ENCODE results near the gene ARSA. TPM values are rescaled to one million over a fixed set of nuclear protein-coding genes. Genes with fewer than 3 reads are reported as not detected.

ARSA gene
- total RNA-seq, 1 experiment from 2014 or later, result 16.4 TPM

DNA sequence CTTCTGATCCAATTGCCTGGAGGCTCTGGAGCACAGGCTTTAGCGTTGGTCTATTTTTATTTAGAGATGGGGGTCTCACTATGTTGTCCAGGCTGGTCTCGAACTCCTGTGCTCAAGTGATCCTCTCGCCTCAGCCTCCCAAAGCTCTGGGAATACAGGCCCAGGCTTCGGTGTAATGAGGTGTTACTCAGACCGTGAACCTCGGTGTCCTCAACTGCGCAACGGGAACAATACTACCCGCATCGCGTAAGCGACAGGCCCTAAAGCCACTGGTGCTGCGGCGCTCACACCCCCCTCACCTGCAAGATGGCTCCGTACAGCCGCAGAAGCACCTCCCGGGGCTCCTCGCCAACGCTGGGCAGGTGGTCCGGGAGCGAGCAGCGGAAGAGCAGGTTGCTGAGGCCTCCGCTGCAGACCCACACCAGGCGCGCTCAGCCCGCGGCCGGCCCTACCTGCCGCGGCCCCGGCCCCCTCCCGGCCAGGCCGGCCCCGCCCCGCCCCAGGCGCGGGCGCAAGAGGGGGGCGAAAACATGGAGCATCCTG is 45.9 kb downstream of the ARSA start:
- Histone ChIP-seq H3K36me3 (ENCODE audit: control insufficient read depth in 1 of 2, insufficient read depth in 2 of 2, low read length in 2 of 2) (no peaks in the 10 kb centered on the region; a peak in 1 of 4 replicates), H3K4me1 (ENCODE audit: control insufficient read depth in 1 of 2, insufficient read depth in 2 of 2, low read length in 2 of 2) (peaks cover 5 to 28% of the 10 kb centered on the region in 2 experiments), H3K9ac (ENCODE audit: low read length) (peak overlapping the region; percentile 90), H3K27ac (ENCODE audit: low read depth, low read length) (peak overlapping the region; percentile 99), H3K27me3 (ENCODE audit: insufficient read depth, low read length) (no peaks in the 10 kb centered on the region), H3K79me2 (ENCODE audit: insufficient read depth, low read length) (peaks cover 17% of the 10 kb centered on the region; the same call in 1 of the 2 replicates), H4K20me1 (ENCODE audit: insufficient read depth) (no peaks in the 10 kb centered on the region), H3K4me3 (replicated peaks in 1 of 2; ENCODE audit: low read depth in 1 of 2, low read length in 2 of 2) (peak overlapping the region; percentile 80 to 90), H3K9me2 (ENCODE audit: insufficient read depth) (no peaks in the 10 kb centered on the region), H2AFZ (ENCODE audit: low read depth, low read length, poor library complexity, severe bottlenecking) (no peak overlapping the region), H3K4me2 (ENCODE audit: low read length) (peak overlapping the region; percentile 97), H3K9me3 (ENCODE audit: control insufficient read depth in 1 of 2, insufficient read depth in 1 of 2, low read depth in 1 of 2, low read length in 2 of 2) (no peaks in the 10 kb centered on the region)
- ChIA-PET RAD21 (ENCODE audit: low non-redundant PET in 1 of 2, low total read pairs in 2 of 2, uncharacterized antibody in 2 of 2, unreplicated experiment in 2 of 2) (no interaction called here), POLR2A (interaction anchor here (1.3 to 2.1 kb wide), 2 partner anchors 19 to 56 kb away, joined by 8 read pairs; partner anchors contain the start of genes SCO2 and SYCE3), CTCF (interaction anchor here (1.4 to 1.6 kb wide), 2 partner anchors 19 to 39 kb away, joined by 3 to 4 read pairs; partner anchors contain the start of gene SYCE3)
- intact Hi-C loops (cut with micrococcal nuclease), result loop anchor here (2.0 kb wide), 1 partner anchor 31 kb away; no protein-coding TSS in a partner anchor
- DNase-seq (ENCODE audit: low read depth, low spot score) (no peak), ATAC-seq (peak; percentile 6)
- peak; percentile 80; the same call in 1 of the 2 replicates for TF ChIP-seq ZFX (IDR thresholded peaks at IDR 0.05)
- no peak for TF ChIP-seq CEBPB (IDR thresholded peaks at IDR 0.05; ENCODE audit: low read depth)
- no TSS peak for BruUV-seq (replicated peaks)

DNA sequence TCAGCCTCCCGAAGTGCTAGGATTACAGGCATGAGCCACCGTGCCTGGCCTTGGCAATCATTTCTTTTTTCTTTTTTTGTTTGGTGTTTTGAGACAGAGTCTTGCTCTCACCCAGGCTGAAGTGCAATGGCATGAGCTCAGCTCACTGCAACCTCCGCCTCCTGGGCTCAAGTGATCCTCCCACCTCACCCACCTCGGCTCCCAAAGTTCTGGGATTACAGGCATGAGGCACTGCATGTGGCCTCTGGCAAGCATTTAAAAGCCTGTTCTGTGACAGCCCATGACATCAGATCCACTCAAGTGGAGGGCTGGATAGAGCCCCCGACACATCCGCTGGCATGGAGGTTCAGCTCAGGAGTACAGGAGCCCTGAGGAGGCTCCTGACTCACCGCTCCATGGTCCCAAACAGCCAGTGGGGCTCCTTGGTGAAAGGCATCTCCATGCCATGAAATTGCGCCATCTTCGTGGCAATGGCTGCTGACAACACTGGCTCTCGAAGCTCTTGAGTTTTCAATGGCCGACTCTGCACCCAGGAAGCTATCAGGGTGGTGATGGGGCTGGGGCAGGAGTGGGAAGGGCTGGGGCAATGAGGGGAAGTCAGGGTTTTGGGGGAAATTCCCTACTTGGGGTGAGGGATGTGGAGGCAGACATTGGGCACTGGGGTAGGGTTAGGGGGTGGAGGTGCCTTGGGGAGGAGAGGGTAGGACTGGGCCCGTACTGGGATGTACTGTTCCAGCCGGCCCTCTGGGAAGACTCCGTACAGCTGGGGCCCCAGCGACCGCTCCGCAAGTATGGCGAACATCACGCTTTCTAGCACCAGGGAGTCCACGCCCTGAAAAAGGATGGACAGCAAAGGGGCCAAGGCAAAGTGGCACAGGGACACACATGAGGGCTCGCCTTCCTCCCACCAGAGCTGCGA is 46.7 kb downstream of the ARSA start:
- no peak for TF ChIP-seq EZH2 (IDR thresholded peaks at IDR 0.05)
- TF ChIP-seq ZNF274 (IDR thresholded peaks at IDR 0.05; ENCODE audit: low read depth, low read length), result no peak
- no peak for TF ChIP-seq ELF1 (IDR thresholded peaks at IDR 0.05; ENCODE audit: borderline replicate concordance, low read depth)
- TF ChIP-seq, protein P1, sequence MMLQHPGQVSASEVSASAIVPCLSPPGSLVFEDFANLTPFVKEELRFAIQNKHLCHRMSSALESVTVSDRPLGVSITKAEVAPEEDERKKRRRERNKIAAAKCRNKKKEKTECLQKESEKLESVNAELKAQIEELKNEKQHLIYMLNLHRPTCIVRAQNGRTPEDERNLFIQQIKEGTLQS (IDR thresholded peaks at IDR 0.05), result no peak
- TF ChIP-seq EGR1 (IDR thresholded peaks at IDR 0.05; ENCODE audit: low read depth), result no peak
- TF ChIP-seq SIN3A (IDR thresholded peaks at IDR 0.05; ENCODE audit: low read depth), result no peak
- no peak for TF ChIP-seq ZFX (IDR thresholded peaks at IDR 0.05)
- TF ChIP-seq EZH2phosphoT487 (IDR thresholded peaks at IDR 0.05; ENCODE audit: borderline replicate concordance), result no peak
- no peak for TF ChIP-seq FOSL1 (IDR thresholded peaks at IDR 0.05; ENCODE audit: low read depth)
- no peak for TF ChIP-seq POLR2A (IDR thresholded peaks at IDR 0.05; ENCODE audit: borderline replicate concordance, extremely low read depth, insufficient read depth, insufficient read length)
- TF ChIP-seq SP1 (IDR thresholded peaks at IDR 0.05; ENCODE audit: low read depth), result no peak
- TF ChIP-seq CEBPB (IDR thresholded peaks at IDR 0.05; ENCODE audit: low read depth), result no peak
- TF ChIP-seq, protein P2, sequence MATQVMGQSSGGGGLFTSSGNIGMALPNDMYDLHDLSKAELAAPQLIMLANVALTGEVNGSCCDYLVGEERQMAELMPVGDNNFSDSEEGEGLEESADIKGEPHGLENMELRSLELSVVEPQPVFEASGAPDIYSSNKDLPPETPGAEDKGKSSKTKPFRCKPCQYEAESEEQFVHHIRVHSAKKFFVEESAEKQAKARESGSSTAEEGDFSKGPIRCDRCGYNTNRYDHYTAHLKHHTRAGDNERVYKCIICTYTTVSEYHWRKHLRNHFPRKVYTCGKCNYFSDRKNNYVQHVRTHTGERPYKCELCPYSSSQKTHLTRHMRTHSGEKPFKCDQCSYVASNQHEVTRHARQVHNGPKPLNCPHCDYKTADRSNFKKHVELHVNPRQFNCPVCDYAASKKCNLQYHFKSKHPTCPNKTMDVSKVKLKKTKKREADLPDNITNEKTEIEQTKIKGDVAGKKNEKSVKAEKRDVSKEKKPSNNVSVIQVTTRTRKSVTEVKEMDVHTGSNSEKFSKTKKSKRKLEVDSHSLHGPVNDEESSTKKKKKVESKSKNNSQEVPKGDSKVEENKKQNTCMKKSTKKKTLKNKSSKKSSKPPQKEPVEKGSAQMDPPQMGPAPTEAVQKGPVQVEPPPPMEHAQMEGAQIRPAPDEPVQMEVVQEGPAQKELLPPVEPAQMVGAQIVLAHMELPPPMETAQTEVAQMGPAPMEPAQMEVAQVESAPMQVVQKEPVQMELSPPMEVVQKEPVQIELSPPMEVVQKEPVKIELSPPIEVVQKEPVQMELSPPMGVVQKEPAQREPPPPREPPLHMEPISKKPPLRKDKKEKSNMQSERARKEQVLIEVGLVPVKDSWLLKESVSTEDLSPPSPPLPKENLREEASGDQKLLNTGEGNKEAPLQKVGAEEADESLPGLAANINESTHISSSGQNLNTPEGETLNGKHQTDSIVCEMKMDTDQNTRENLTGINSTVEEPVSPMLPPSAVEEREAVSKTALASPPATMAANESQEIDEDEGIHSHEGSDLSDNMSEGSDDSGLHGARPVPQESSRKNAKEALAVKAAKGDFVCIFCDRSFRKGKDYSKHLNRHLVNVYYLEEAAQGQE (IDR thresholded peaks at IDR 0.05; ENCODE audit: low read depth), result no peak
- no peaks in the 10 kb centered on the region; a peak in 1 of 4 replicates for H3K36me3 ChIP-seq (ENCODE audit: control insufficient read depth in 1 of 2, insufficient read depth in 2 of 2, low read length in 2 of 2)
- H3K9me2 ChIP-seq (ENCODE audit: insufficient read depth), result no peaks in the 10 kb centered on the region
- POLR2A ChIA-PET, result interaction anchor here (2.1 kb wide), 1 partner anchor 56 kb away, joined by 8 read pairs; the partner anchor contains the start of gene SCO2
- no peak overlapping the region for H2AFZ ChIP-seq (ENCODE audit: low read depth, low read length, poor library complexity, severe bottlenecking)
- DNase-seq (ENCODE audit: low read depth, low spot score) (no peak), ATAC-seq (no peak)
- CTCF ChIA-PET, result interaction anchor here (0.6 kb wide), 1 partner anchor 78 kb away, joined by 3 read pairs; no protein-coding TSS in a partner anchor
- peak overlapping the region; percentile 90 for H3K9ac ChIP-seq (ENCODE audit: low read length)
- RAD21 ChIA-PET (ENCODE audit: low non-redundant PET in 1 of 2, low total read pairs in 2 of 2, uncharacterized antibody in 2 of 2, unreplicated experiment in 2 of 2), result no interaction called here
- no peaks in the 10 kb centered on the region for H3K9me3 ChIP-seq (ENCODE audit: control insufficient read depth in 1 of 2, insufficient read depth in 1 of 2, low read depth in 1 of 2, low read length in 2 of 2)
- H3K4me3 ChIP-seq (replicated peaks in 1 of 2; ENCODE audit: low read depth in 1 of 2, low read length in 2 of 2), result peak overlapping the region; percentile 80 to 90
- H4K20me1 ChIP-seq (ENCODE audit: insufficient read depth), result no peaks in the 10 kb centered on the region
- H3K4me1 ChIP-seq (ENCODE audit: control insufficient read depth in 1 of 2, insufficient read depth in 2 of 2, low read length in 2 of 2), result peaks cover 5 to 28% of the 10 kb centered on the region in 2 experiments
- H3K79me2 ChIP-seq (ENCODE audit: insufficient read depth, low read length), result peaks cover 17% of the 10 kb centered on the region; the same call in 1 of the 2 replicates
- H3K27me3 ChIP-seq (ENCODE audit: insufficient read depth, low read length), result no peaks in the 10 kb centered on the region
- BruUV-seq (replicated peaks), result TSS peak; percentile 60
- H3K4me2 ChIP-seq (ENCODE audit: low read length), result peak overlapping the region; percentile 97
- intact Hi-C loops (cut with micrococcal nuclease), result no loop called here
- peak overlapping the region; percentile 99 for H3K27ac ChIP-seq (ENCODE audit: low read depth, low read length)
